Measurements from ENCODE around the gene POT1.
"Not testable (repeated sequence)": the region's sequence is repeated elsewhere in the genome, so short reads cannot be mapped to it uniquely, and the experiment has no call there.

GRCh38 chr7:124957952-124958351, 28.3 kb upstream of the POT1 start:
- TF ChIP-seq CHD2 (IDR thresholded peaks at IDR 0.05; ENCODE audit: low read length); CTCF (IDR thresholded peaks at IDR 0.05; ENCODE audit: control extremely low read depth in 1 of 3, insufficient read depth in 1 of 3, low read depth in 1 of 3, low read length in 3 of 3); KDM5A (IDR thresholded peaks at IDR 0.05; ENCODE audit: low read length); POLR2A (IDR thresholded peaks at IDR 0.05; ENCODE audit: control extremely low read depth in 1 of 2, low read depth in 2 of 2, low read length in 2 of 2); RBBP5 (IDR thresholded peaks at IDR 0.05; ENCODE audit: borderline replicate concordance, low read depth, low read length); EP300 (IDR thresholded peaks at IDR 0.05; ENCODE audit: borderline replicate concordance in 1 of 2, low read depth in 2 of 2, low read length in 2 of 2); HDAC2 (IDR thresholded peaks at IDR 0.05; ENCODE audit: borderline replicate concordance in 1 of 2, low read depth in 2 of 2, low read length in 2 of 2); POLR2AphosphoS5 (IDR thresholded peaks at IDR 0.05; ENCODE audit: low read depth, low read length); EZH2 (IDR thresholded peaks at IDR 0.05; ENCODE audit: low read depth, low read length, severe bottlenecking): not testable (repeated sequence)
- TF ChIP-seq, protein P1, sequence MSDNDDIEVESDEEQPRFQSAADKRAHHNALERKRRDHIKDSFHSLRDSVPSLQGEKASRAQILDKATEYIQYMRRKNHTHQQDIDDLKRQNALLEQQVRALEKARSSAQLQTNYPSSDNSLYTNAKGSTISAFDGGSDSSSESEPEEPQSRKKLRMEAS (IDR thresholded peaks at IDR 0.05) = not testable (repeated sequence)
